NCI-H1694 (cell line): ENCODE data around the gene NBEAL1.
"Not testable (repeated sequence)": the region's sequence is repeated elsewhere in the genome, so short reads cannot be mapped to it uniquely, and the experiment has no call there.

ENCODE experiments used
- DNase-seq: peaks from one replicate; lab custom pipeline; 2025; lab: John Stamatoyannopoulos, UW

The NBEAL1 gene

DNA sequence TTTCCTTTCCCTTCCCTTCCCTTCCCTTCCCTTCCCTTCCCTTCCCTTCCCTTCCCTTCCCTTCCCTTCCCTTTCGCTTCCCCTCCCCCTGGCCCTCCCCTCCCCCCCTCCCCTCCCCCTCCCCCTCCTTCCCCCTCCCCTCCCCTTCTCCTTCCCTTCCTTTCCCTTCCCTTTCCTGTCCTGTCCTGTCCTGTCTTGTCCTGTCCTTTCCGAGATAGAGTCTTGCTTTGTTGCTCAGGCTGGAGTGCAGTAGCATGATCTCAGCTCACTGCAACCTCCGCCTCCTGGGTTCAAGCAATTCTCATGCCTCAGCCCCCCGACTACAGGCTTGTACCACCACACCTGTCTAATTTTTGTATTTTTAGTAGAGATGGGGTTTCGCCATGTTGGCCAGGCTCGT is 24.5 kb downstream of the NBEAL1 start:
- DNase-seq = not testable (repeated sequence)

DNA sequence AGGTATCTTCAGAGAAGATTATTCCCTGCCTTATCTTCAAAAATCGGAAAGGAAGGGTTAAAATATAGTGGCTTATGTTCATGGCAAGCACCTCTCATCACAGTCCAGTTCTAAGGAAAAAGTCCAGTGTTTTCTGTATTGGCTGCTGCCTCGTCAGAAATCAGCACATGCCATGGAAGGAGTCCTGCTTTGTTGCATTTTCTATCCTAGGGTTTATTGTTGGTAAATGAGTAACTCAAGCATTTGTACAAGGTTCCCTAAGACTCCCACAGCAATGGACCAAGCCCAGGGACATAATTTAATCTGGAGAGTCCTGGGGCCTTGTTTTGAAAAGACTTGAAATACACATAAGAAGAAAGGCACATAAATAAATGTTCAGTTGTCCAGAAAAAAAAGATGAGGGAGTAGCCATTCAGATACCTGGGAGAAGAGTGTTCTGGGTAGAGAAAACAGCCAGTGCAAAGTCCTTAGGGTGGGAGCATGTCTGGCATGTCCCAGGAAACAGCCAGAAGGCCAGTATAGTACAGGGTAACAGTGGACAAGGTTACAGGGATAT is 26.4 kb downstream of the NBEAL1 start:
- no peak for DNase-seq

DNA sequence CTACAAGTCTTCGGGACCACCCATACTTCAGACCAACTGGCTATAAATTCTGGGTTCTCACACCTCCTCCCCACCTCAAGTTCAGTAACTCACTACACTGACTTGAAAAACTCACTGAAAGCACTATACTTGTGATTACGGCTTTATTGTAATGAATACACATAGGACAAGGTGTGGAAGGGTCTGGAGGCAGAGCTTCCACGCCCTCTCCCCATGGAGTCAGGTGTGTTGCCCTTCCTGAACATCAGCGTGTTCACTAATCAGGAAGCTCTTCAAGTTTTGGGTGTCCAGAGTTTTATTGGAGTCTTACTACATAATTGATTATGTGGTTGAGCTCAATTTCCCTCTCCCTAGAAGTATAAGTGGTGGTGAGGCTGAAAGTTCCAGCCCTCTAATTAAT is 27.5 kb downstream of the NBEAL1 start:
- no peak for DNase-seq

DNA sequence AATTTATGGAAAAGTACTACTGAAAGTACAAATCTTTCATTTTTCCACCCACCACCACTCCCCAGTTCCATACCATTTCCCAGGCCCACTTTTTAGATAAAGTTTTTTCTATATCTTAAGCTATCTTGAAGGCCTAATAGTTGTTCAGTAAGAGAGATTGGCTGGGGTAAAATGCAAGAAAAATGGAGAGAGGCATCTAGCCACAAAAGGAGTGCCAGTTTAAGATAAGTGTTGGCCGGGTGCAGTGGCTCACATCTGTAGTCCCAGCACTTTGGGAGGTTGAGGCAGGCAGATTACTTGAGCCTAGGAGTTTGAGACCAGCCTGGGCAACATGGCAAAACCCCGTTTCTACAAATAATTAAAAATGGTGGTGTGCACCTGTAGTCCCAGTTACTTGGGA is 28.6 kb downstream of the NBEAL1 start:
- no peak for DNase-seq

DNA sequence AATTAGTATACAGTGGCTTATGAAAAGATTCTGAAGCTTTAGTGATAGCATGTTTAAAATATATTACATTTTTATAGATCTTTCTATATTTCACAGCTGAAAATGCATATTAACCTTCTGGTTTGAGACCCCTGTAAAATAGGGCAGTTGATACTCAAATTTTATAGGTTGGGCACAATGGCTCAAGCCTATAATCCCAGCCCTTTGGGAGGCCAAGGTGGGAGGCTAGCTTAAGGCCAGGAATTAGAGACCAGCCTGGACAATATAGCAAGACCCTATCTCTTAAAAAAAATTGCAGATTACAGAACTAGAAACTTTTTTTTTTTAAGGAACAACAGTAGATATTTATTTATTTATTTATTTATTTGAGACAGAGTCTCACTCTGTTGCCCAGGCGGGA is 31.2 kb downstream of the NBEAL1 start:
- no peak for DNase-seq

DNA sequence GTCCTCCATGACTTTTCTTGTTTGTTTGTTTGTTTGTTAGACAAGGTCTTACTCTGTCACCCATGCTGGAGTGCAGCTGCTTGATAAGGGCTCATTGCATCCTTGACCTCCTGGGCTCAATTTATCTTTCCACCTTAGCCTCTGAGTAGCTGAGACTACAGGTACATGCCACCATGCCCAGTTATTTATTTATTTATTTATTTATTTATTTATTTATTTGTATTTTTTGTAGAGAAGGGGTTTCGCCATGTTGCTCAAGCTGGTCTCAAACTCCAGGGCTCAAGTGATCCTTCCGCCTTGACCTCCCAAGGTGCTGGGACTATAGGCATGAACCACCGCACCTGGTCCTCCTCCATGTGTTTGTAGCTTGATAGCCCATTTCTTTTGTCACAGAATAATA is 37.9 kb downstream of the NBEAL1 start:
- no peak for DNase-seq

DNA sequence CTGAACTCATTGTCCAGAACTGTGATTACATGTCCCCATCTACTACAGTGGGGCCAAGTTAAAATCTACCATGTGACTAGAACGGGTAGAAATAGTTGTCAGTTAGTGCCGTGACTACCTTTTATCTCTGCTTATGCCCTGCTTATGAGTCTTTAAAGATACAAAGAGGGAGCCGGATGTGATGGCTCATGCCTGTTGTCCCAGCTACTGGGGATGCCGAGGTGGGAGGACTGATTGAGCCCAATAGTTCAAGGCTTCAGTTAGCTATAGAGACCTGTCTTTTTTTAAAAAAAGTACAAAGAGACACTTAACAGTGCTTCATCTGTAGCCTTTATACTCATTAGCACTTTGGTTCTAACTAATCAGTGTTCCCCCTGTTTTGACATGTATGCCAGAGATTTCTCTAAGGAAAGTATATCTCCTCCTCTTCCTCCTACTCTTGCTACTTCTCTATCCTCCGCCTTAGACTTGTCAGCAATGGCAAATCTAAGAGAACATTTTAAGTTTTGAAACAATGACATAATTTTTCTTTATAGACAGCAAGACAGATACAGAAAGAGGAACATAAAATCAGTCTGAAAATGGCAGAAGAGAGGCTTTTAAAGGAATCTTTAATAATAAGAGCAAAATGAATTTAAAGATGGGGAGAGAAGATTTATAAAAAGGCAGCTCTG is 45.0 kb downstream of the NBEAL1 start:
- DNase-seq = no peak

DNA sequence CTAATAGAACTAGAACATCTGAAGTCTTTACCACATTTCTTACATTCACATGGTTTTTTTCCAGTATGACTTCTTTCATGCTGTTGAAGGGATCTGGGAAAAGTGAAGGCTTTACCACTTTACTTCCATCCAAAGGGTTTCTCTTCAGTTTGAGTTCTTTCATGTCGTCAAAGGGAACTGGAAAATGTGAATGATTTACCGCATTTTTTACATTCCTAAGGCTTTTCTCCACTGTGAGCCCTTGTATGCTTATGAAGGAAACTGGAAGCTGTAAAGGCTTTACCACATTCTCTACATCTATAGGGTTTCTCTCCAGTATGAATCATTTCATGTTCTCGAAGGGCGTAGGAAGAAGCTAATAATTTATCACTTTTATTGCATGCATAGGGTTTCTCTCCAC is 46.7 kb downstream of the NBEAL1 start:
- no peak for DNase-seq

DNA sequence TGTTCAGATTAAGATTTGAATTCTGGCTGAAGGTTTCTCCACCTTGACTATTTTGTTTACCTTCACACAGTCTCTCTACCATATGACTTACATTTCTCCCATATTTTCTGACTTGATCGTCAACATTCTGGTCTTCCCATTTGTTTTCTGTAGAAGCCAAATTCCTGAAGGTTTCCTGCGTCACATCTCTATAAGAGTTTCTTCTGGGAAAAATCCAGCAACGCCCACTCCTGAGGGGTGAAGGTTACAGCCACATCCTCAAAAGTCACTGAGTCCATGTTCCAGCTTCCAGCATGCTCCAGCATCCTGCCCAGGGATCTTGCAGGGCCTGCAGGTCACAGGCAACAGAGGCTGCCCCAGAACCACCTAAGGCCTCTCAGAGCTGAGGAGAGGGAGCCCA is 47.5 kb downstream of the NBEAL1 start:
- no peak for DNase-seq

DNA sequence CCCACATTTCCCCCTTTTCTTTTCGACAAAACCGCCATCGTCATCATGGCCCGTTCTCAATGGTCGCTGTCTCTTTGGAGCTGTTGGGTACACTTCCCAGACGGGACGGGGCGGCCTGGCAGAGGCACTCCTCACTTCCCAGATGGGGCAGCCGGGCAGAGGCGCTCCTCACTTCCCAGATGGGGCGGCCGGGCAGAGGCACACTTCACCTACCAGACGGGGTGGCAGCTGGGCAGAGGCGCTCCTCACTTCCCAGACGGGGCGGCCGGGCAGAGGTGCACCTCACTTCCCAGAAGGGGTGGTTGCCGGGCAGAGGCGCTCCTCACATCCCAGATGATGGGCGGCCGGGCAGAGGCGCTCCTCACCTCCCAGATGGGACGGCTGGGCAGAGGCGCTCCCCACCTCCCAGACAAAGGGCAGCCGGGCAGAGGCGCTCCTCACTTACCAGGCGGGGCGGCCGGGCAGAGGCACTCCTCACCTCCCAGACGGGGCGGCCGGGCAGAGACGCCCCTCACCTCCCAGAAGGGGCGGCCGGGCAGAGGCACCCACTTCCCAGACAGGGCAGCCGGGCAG is 51.9 kb downstream of the NBEAL1 start:
- not testable (repeated sequence) for DNase-seq

DNA sequence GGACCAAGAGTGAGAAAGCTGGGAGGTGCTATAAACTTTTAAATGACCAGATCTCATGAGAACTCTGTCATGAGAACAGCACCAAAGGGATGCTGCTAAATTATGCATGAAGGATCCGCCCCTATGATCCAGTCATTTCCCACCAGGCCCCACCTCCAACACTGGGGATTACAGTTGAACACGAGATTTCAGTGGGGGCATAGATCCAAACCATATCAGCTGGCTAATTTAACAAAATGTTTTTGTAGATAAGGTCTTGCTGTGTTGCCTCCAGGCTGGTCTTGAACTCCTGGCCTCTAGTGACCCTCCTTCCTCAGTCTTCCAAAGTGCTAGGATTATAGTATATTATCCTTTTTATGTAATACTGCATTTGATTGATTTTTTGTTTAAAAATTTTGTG is 56.0 kb downstream of the NBEAL1 start:
- DNase-seq = no peak

DNA sequence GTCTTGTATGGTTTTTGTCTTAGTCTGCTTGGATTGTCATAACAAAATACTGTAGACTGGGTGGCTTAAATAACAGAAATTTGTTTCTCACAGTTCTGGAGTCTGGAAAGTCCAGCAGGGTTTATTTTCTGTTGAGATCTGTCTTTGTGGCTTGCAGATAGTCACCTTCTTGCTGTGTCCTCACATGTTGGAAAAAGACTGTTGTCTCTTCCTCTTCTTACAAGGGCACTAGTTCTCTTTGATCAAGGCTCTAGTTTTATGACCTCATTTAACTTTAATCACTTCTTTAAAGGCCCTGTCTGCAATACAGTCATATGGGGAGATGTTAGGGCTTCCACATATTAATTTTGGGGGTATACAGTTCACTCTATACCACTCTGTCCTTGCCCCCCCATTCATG is 56.5 kb downstream of the NBEAL1 start:
- DNase-seq = no peak

DNA sequence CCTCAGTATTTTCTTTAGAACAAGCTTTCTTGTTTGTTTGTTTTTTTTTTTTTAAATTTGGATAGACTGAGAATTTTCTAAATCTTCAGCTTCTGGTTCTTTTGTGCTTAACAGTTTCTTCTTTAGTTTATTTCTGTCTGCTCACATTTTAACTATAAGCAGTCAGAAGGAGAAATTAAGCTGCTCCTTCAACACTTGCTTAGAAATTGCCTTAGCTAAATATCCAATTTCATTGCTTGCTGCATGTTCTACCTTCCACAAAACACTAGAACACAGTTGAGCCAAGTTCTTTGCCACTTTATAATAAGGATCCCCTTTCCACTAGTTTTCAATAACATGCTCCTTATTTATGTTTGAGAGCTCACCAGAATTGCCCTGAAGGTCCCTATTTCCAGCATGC is 57.7 kb downstream of the NBEAL1 start:
- DNase-seq = no peak

DNA sequence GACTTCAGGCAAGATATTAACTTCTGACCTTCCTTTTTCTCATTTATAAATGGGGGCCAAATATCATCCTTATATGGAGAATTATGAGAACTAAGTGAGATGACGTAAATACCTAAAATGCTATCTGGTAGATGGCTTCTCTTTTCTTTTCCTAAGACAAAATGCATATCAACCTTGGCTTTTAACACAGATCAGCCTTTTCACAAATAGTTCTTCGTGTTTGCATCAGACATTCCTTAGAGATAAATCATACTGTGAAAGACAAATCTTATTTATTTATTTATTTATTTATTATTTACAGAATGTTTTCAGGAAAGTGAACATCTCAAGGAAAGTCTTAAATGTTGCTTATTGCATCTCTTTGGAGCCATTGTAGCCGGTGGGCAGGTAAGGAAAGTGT is 62.8 kb downstream of the NBEAL1 start:
- no peak for DNase-seq

DNA sequence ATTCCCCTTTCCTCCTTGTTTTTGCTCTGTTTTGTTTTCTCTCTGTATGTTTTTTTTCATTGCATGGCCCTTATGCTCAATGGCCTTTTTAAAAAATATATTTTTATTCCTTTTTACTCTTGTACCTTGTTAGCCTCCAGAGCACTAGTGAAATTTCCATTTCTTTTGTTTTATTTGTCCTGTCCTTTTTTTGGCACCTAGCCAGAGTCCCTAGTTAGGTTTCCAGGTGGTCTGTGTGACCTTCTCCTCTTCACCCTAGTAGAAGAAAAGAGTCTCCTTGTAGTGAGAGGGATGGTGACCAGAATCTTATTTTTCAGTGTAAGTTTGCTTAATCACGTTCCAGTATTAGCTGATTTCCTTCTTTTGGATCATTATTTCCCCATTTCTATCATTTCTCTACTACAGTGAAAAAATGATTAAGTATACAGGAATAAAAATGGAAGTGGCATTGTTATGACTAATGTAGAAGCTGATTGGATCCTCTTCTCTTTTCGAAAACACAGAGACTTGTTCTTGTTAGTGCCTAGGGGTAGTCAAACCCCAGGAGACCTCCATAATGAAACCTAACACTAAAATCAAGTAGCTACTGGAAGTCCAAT is 65.9 kb downstream of the NBEAL1 start:
- DNase-seq = no peak

DNA sequence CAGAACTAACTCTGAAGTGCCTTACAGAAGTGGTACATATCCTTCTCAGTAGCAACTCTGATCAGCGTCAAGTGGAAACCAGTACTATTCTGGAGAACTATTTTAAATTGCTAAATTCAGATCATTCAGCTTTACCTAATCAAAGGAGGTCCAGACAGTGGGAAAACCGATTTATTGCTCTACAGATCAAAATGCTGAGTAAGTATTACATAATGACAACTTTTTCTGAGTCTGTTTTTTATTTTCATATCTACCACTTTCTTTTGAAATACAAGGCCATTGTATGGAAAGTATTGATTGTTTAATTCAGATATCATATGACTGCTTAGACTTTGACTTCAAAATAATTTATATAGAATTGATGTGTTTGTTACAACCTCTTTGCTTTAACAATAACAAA is 68.7 kb downstream of the NBEAL1 start:
- DNase-seq = no peak

DNA sequence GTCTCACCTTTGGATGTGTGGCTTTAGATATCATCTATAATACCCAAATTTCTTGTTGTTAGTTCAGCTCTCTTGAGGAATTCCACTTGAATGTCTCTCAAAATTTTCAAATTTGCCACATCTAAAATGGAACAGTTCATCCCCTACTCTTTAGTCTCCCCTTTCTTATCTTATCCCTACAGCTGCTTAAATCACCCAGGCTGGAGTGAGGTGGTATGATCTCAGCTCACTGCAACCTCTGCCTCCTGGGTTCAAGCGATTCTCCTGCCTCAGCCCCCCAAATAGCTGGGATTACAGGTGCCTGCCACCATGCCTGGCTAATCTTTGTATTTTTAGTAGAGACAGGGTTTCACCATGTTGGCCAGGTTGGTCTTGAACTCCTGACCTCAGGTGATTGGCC is 71.7 kb downstream of the NBEAL1 start:
- DNase-seq = not testable (repeated sequence)

DNA sequence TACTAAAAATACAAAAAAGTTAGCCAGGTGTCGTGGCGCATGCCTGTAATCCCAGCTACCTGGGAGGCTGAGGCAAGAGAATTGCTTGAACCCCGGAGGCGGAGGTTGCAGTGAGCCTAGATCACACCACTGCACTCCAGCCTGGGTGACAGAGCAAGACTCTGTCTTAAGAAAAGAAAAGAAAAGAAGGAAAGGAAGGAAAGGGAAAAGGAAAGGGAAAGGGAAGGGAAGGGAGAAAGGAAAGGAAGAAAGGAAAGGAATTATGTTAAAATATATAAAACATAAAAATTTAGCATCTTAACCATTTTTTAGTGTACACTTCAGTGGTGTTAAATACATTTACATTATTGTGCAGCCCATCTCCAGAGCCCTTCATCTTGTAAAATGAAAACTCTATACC is 76.0 kb downstream of the NBEAL1 start:
- DNase-seq = not testable (repeated sequence)

DNA sequence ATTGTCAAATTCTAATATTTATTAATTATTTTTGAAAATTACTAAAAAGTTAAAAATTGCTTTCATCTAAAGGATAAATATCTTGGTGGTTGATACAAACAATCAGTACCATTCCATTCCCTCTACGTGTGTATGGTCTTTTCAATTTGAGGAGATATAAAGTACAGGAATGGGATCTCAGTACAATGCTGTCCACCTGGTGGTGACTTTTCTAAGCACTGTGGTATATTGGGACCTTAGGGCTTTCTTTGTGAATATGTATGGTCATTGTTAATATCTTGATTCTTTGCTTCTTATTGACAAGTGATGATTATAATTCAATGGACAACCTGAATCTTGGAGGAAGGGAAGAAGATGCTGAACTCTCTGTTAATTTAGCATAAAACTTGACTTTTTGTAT is 83.1 kb downstream of the NBEAL1 start:
- no peak for DNase-seq

DNA sequence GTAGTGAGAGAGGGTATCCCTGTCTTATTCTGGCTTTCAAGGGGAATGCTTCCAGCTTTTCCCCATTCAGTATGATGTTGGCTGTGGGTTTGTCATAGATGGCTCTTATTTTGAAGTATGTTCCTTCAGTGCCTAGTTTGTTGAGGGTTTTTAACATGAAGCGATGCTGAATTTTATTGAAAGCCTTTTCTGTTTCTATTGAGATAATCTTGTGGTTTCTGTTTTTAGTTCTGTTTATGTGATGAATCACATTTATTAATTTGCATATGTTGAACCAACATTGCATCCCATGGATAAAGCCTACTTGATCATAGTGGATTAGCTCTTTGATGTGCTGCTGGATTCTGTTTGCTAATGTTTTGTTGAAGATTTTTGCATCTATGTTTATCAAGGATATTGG is 87.7 kb downstream of the NBEAL1 start:
- not testable (repeated sequence) for DNase-seq

DNA sequence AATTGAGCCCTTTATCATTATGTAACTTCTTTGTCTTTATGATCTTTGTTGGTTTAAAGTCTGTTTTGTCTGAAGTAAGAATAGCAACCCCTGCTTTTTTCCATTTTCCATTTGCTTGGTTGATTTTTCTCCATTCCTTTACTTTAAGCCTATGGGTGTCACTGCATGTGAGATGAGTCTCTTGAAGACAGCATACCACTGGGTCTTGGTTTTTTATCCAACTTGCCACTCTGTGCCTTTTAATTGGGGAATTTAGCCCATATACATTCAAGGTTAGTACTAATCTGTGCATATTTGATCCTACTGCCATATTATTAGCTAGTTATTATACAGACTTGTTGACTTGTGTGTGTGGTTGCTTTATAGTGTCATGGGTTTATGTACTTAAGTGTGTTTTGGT is 89.6 kb downstream of the NBEAL1 start:
- DNase-seq = no peak

DNA sequence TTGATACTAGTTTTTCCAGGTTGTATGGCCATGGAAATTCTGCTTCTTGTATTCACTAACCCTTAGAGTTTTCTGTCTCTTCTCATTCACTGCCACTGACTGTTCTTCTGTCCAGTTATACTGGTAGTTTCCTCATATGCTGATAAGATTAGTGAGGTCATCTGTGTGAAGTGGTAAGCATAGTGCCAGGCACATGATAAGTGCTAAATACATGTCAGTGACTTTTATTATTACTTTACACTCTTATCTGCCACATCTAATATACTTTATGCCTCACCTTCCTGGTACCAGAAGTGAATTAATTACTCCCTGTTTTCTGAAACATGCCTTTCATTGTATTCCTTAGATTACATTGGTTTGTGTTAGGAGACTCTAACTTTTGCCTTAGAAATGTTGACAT is 91.3 kb downstream of the NBEAL1 start:
- no peak for DNase-seq

DNA sequence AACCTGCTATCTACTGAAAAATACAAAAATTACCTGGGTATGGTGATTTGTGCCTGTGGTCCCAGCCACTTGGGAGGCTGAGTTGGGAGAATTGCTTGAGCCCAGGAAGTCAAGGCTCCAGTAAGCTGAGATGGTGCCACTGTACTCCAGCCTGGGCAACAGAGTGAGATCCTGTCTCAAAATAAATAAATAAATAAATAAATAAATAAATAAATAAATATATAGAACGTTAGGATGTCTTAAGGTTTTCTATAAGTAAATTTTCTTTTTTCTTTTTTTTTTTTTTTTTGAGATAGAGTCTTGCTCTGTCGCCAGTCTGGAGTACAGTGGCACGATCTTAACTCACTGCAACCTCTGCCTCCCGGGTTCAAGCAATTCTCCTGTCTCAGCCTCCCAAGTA is 95.8 kb downstream of the NBEAL1 start:
- not testable (repeated sequence) for DNase-seq

DNA sequence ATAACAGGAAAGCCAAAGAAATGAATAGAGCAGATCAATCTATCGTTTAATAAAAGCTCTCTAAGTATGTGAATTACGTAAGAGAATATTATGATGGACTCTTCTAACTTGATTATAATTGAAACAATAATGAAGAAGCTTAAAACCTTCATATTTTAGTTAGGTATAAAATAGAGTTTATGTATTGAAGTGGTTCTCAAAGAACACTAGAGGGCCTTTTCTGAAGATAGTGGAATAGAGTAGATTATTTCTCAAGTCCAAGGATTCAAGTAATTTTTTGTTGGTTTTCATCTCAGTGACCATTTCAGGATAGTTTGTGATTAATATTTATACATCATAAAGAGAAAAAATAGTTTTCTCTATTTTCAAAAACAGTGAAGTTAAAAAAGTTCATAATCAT is 97.7 kb downstream of the NBEAL1 start:
- no peak for DNase-seq
